HS-27A (cell line): ENCODE data around the gene SRPK1.

ENCODE experiments used
- DNase-seq: peaks from one replicate; pipeline ENCODE4 v3.0.0-alpha.2; 2012; ENCODE audit warnings: low read depth, missing footprints

The SRPK1 gene

GRCh38 chr6:35898003-35898402 lies 22.9 kb downstream of the SRPK1 start:
- DNase-seq, result no peak

- DNase-seq, result no peak
Measured at GRCh38 chr6:35897486-35897885, 23.4 kb downstream of the SRPK1 start.

GRCh38 chr6:35897036-35897435 lies 23.9 kb downstream of the SRPK1 start:
- no peak for DNase-seq

- DNase-seq, result no peak
Measured at GRCh38 chr6:35896228-35896627, 24.7 kb downstream of the SRPK1 start.

- no peak for DNase-seq
Measured at GRCh38 chr6:35895560-35895959, 25.3 kb downstream of the SRPK1 start.

- no peak for DNase-seq
Measured at GRCh38 chr6:35894776-35895175, 26.1 kb downstream of the SRPK1 start.

GRCh38 chr6:35893246-35893645 lies 27.7 kb downstream of the SRPK1 start:
- DNase-seq, result no peak

GRCh38 chr6:35892482-35892881 lies 28.4 kb downstream of the SRPK1 start:
- no peak for DNase-seq

GRCh38 chr6:35879151-35879550 lies 41.7 kb downstream of the SRPK1 start:
- no peak for DNase-seq

GRCh38 chr6:35876902-35877301 lies 44.0 kb downstream of the SRPK1 start:
- DNase-seq, result no peak

- DNase-seq, result no peak
Measured at GRCh38 chr6:35874730-35875129, 46.2 kb downstream of the SRPK1 start.

- DNase-seq, result no peak
Measured at GRCh38 chr6:35859367-35859766, 61.5 kb downstream of the SRPK1 start.

- no peak for DNase-seq
Measured at GRCh38 chr6:35857853-35858252, 63.0 kb downstream of the SRPK1 start.

GRCh38 chr6:35856250-35856649 lies 64.6 kb downstream of the SRPK1 start:
- no peak for DNase-seq

GRCh38 chr6:35852994-35853393 lies 67.9 kb downstream of the SRPK1 start:
- DNase-seq, result no peak

- DNase-seq, result no peak
Measured at GRCh38 chr6:35850208-35850607, 70.7 kb downstream of the SRPK1 start.

- DNase-seq, result no peak
Measured at GRCh38 chr6:35844290-35844689, 76.6 kb downstream of the SRPK1 start.

- no peak for DNase-seq
Measured at GRCh38 chr6:35842381-35842780, 78.5 kb downstream of the SRPK1 start.

- no peak for DNase-seq
Measured at GRCh38 chr6:35839019-35839418, 81.9 kb downstream of the SRPK1 start.

- DNase-seq, result no peak
Measured at GRCh38 chr6:35833536-35833935, 87.4 kb downstream of the SRPK1 start.

- DNase-seq, result no peak
Measured at GRCh38 chr6:35831257-35832007, 89.5 kb downstream of the SRPK1 start.

GRCh38 chr6:35829306-35829705 lies 91.6 kb downstream of the SRPK1 start:
- DNase-seq, result no peak

- DNase-seq, result no peak
Measured at GRCh38 chr6:35824552-35825192, 96.2 kb downstream of the SRPK1 start.

GRCh38 chr6:35823601-35824000 lies 97.3 kb downstream of the SRPK1 start:
- DNase-seq, result no peak
